HepG2 (cell line): ENCODE data around the gene ZFP14. TPM values are rescaled to one million over a fixed set of nuclear protein-coding genes. Genes with fewer than 3 reads are reported as not detected.

Experiments used
- ELF4 ChIP-seq: sonication (generic); formaldehyde crosslinking; IDR thresholded peaks from 2 replicates; pipeline ENCODE4 v1.5.0; 2020; ENCODE audit warnings: missing genetic modification reagents, mild to moderate bottlenecking, moderate library complexity, borderline replicate concordance
- ETV6 ChIP-seq: sonication (generic); formaldehyde crosslinking; conservative IDR thresholded peaks from 2 replicates; pipeline ENCODE4 v1.4.0; 2020; ENCODE audit warnings: missing genetic modification reagents
- FOXK2 ChIP-seq: fragments of 450-650 bp; IDR thresholded peaks from 2 replicates; pipeline ENCODE4 v1.6.1; 2016
- GPN1 ChIP-seq: sonication (generic); formaldehyde crosslinking; IDR thresholded peaks from 2 replicates; pipeline ENCODE4 v1.5.1; 2020; ENCODE audit warnings: missing genetic modification reagents, borderline replicate concordance
- LCORL ChIP-seq, 2 experiments: fragments of 450-650 bp in 1 of 2; sonication (generic) in 1 of 2; formaldehyde crosslinking in 1 of 2; IDR thresholded peaks; 2 replicates each; pipeline versions ENCODE4 v1.5.0 to v1.6.1; 2017 to 2020; ENCODE audit warnings: antibody characterized with exemption in 1 of 2, missing genetic modification reagents in 1 of 2
- MBNL3 ChIP-seq: fragments of 250-450 bp; sonication (Bioruptor Pico); conservative IDR thresholded peaks from 2 replicates; pipeline ENCODE4 v1.8.0; 2022; ENCODE audit warnings: mild to moderate bottlenecking, inconsistent platforms
- MED8 ChIP-seq: sonication (generic); formaldehyde crosslinking; IDR thresholded peaks from 2 replicates; pipeline ENCODE4 v1.8.1; 2023; ENCODE audit warnings: mild to moderate bottlenecking, missing genetic modification reagents; ENCODE audit not compliant: insufficient replicate concordance
- MIER3 ChIP-seq: IDR thresholded peaks from 2 replicates; pipeline ENCODE4 v1.6.1; 2016; ENCODE audit warnings: missing compliant biosample characterization, borderline replicate concordance
- ZFAT ChIP-seq: sonication (generic); formaldehyde crosslinking; conservative IDR thresholded peaks from 2 replicates; pipeline ENCODE4 v1.8.1; 2023; ENCODE audit warnings: missing genetic modification reagents, inconsistent platforms
- ZFP36L1 ChIP-seq: sonication (generic); formaldehyde crosslinking; IDR thresholded peaks from 2 replicates; pipeline ENCODE4 v1.8.0; 2022; ENCODE audit warnings: mild to moderate bottlenecking, missing genetic modification reagents, moderate library complexity
- ZFP36L2 ChIP-seq: sonication (generic); formaldehyde crosslinking; IDR thresholded peaks from 2 replicates; pipeline ENCODE4 v1.4.0; 2020; ENCODE audit warnings: missing genetic modification reagents
- ZNF160 ChIP-seq: sonication (generic); formaldehyde crosslinking; IDR thresholded peaks from 2 replicates; pipeline ENCODE4 v1.8.0; 2022; ENCODE audit warnings: mild to moderate bottlenecking, inconsistent platforms, missing genetic modification reagents
- ZNF256 ChIP-seq: sonication (generic); formaldehyde crosslinking; conservative IDR thresholded peaks from 2 replicates; pipeline ENCODE4 v1.4.0; 2020; ENCODE audit warnings: missing genetic modification reagents
- ZNF260 ChIP-seq: sonication (generic); formaldehyde crosslinking; IDR thresholded peaks from 2 replicates; pipeline ENCODE4 v1.4.0; 2020; ENCODE audit warnings: missing genetic modification reagents, low read depth, mild to moderate bottlenecking, borderline replicate concordance
- ZNF282 ChIP-seq: fragments of 450-650 bp; IDR thresholded peaks from 2 replicates; pipeline ENCODE4 v1.6.1; 2018; ENCODE audit not compliant: partially characterized antibody
- ZNF318 ChIP-seq: sonication (generic); formaldehyde crosslinking; IDR thresholded peaks from 2 replicates; pipeline ENCODE4 v1.4.0; 2020; ENCODE audit warnings: mild to moderate bottlenecking, missing genetic modification reagents
- ZNF326 ChIP-seq: sonication (generic); formaldehyde crosslinking; IDR thresholded peaks from 2 replicates; pipeline ENCODE4 v1.4.0; 2020; ENCODE audit warnings: missing genetic modification reagents, borderline replicate concordance
- polyA plus RNA-seq, 8 experiments: library from polyadenylated mRNA; depleted of rRNA in 3 of 8; stranded (reverse) in 7 of 8; unstranded in 1 of 8; fragments of >200 nt; fragmentation: Illumina TruSeq in 4 of 8; extraction: Trizol in 4 of 8; gene quantifications; 2 replicates each; pipeline versions ENCODE4 v1.2.1 to v1.2.3, GENCODE V29; 2011 to 2016; ENCODE audit warnings: low read depth in 4 of 8, missing spikeins in 1 of 8, mixed read lengths in 1 of 8; ENCODE audit not compliant: insufficient read depth in 1 of 8
- total RNA-seq, 5 experiments: library from RNA; depleted of rRNA; stranded (reverse); fragments of >200 nt; fragmentation: Illumina TruSeq; extraction: Trizol; gene quantifications; 2 replicates each; pipeline ENCODE4 v1.2.3, GENCODE V29; 2016; ENCODE audit warnings: low read depth in 1 of 5
- TF ChIP-seq, protein P1 (sequence below): sonication (generic); formaldehyde crosslinking; IDR thresholded peaks from 2 replicates; pipeline ENCODE4 v1.8.1; 2023; ENCODE audit warnings: mild to moderate bottlenecking, missing genetic modification reagents, borderline replicate concordance
- TF ChIP-seq, protein P2 (sequence below): sonication (generic); formaldehyde crosslinking; IDR thresholded peaks from 2 replicates; pipeline ENCODE4 v1.5.0; 2020; ENCODE audit warnings: missing genetic modification reagents
- TF ChIP-seq, protein P3 (sequence below): sonication (generic); formaldehyde crosslinking; IDR thresholded peaks from 2 replicates; pipeline ENCODE4 v1.4.0; 2020; ENCODE audit warnings: missing genetic modification reagents; ENCODE audit errors: not compliant biosample characterization

ZFP14 gene
- total and polyA plus RNA-seq, 2 of the 13 experiments (the other 11 are each of a cell fraction or from before 2014, with no cell fraction given): 2.0 to 5.0 TPM

DNA sequence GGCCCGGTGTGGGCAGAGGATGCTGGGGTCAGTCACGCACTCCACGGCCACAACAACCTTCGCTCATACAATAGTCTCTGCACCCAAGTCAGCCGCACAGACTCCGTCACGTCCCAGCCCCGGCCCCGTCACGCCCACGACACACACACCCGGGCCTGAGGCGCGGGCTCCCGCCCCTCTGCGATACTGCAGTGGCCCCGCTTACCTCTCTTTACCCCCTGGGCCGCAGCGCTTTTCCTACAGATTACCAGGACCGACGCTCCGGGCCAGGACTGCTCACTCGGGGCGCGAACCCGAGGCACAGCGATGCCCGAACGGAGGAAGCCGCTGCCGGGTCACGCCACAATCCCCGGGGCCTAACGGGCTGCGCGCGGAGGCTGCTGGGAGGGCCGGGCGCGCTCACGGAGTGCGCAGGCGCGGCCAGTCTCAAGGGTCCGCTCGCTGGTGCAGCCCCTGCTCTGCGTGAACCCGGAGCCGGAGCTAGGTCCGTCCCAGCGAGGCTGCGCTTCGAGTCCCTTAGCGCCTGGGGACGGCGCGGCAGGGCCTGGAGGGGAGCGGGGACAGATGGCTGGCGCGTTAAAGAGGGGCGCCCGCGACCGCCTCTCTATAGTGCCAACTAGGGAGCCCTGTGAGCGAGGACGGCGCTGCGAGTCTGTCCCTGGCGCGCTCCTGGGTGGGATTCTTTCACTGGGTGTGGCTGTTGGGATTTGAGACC, 39.4 kb upstream of the ZFP14 start, which contains the start of gene ZFP82 (continued):
- TF ChIP-seq MIER3 (CRISPR knock-in tag) (no peak), LCORL (IDR thresholded peaks at IDR 0.05) (no peak), LCORL (CRISPR knock-in tag; IDR thresholded peaks at IDR 0.05) (peak; percentile 36; the same call in 1 of the 2 replicates), ETV6 (no peak), ZFP36L1 (CRISPR knock-in tag) (no peak), ZNF318 (CRISPR knock-in tag) (0 out of 2 replicates have a peak, but pooled peaks have one; percentile 44), ZNF256 (CRISPR knock-in tag) (no peak), MED8 (CRISPR knock-in tag) (no peak), ELF4 (CRISPR knock-in tag) (no peak), GPN1 (CRISPR knock-in tag) (no peak), ZNF160 (CRISPR knock-in tag) (no peak), FOXK2 (no peak), ZNF260 (no peak), ZNF282 (no peak), MBNL3 (CRISPR knock-in tag) (no peak), ZNF326 (no peak), ZFAT (CRISPR knock-in tag) (0 out of 2 replicates have a peak, but pooled peaks have one; percentile 49), ZFP36L2 (CRISPR knock-in tag) (no peak)
- TF ChIP-seq, protein P1, sequence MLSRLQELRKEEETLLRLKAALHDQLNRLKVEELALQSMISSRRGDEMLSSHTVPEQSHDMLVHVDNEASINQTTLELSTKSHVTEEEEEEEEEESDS (CRISPR knock-in tag): no peak
- TF ChIP-seq, protein P2, sequence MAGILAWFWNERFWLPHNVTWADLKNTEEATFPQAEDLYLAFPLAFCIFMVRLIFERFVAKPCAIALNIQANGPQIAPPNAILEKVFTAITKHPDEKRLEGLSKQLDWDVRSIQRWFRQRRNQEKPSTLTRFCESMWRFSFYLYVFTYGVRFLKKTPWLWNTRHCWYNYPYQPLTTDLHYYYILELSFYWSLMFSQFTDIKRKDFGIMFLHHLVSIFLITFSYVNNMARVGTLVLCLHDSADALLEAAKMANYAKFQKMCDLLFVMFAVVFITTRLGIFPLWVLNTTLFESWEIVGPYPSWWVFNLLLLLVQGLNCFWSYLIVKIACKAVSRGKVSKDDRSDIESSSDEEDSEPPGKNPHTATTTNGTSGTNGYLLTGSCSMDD (CRISPR knock-in tag): no peak
- TF ChIP-seq, protein P3, sequence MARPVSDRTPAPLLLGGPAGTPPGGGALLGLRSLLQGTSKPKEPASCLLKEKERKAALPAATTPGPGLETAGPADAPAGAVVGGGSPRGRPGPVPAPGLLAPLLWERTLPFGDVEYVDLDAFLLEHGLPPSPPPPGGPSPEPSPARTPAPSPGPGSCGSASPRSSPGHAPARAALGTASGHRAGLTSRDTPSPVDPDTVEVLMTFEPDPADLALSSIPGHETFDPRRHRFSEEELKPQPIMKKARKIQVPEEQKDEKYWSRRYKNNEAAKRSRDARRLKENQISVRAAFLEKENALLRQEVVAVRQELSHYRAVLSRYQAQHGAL (CRISPR knock-in tag): no peak
